ENCODE measurements around the gene LAMC2. TPM values are rescaled to one million over a fixed set of nuclear protein-coding genes. Genes with fewer than 3 reads are reported as not detected.

LAMC2 gene
- total and polyA plus RNA-seq, 9 of the 15 experiments (the other 6 are each of a cell fraction or from before 2014, with no cell fraction given), result 0.02 to 0.03 TPM; not detected in 7

DNA sequence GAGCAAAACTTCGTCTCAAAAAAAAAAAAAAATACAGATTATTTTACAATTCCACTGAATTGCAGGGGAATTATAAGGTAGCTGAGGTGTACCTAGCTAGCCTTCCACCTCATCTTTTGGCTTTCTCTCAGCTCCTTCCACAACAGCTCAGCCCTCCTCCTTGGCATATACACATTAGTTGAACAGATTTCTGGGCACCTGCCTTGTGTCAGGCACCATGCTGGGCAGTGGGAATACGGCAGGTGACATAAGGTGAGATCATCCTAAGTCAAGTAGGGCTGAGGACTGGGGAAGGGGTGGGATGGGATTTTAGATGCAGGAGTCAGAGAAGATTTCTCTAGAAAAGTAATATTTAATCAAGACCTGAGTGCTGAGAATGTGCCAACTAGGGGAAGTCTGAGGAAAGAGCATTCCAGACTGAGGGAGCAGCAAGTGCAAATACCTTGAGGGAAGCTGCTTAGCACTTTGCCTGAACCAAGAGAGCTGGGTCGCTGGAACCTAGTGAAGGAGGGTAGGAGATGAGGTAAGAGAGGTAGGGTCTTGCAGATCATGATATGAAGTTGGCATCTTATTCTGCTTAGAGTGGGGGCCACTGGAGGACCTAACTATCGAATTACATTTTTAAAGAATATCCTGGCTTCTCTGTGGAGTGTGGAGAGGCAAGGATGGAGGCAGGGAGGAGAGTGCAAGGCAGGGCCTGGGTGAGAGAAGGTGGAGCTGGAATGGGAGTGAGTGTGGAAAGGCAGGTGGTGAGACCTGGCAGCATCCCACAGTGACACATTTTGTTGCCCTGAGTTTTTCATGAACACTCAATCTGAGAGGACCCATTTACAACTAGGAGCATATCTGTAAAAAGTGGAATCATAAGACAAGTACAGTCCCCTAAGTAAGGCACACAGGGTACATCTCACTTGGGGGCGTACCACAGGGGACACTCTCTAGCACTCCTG, 28.2 kb downstream of the LAMC2 start:
- H3K4me1 ChIP-seq (replicated peaks in 1 of 2; ENCODE audit: control insufficient read depth in 2 of 2, insufficient read depth in 2 of 2, low read length in 2 of 2), result peaks cover 0 to 8% of the 10 kb centered on the region in 2 experiments; a peak in 2 of 5 replicates
- H3K27ac ChIP-seq (ENCODE audit: extremely low read depth, low read depth, low read length), result no peak overlapping the region
- in situ Hi-C loops (cut with MboI) (no loop called here), intact Hi-C loops (cut with micrococcal nuclease) (no loop called here)
- peaks cover 0 to 26% of the 10 kb centered on the region in 2 experiments; a peak in 3 of 5 replicates for H3K27me3 ChIP-seq (ENCODE audit: control insufficient read depth in 2 of 2, insufficient read depth in 2 of 2, low read length in 2 of 2)
- no peaks in the 10 kb centered on the region for H3K36me3 ChIP-seq (ENCODE audit: control insufficient read depth, insufficient read depth, low read length)
- H4K20me1 ChIP-seq (replicated peaks; ENCODE audit: control insufficient read depth, insufficient read depth, low read length), result no peaks in the 10 kb centered on the region
- TF ChIP-seq, protein P1, sequence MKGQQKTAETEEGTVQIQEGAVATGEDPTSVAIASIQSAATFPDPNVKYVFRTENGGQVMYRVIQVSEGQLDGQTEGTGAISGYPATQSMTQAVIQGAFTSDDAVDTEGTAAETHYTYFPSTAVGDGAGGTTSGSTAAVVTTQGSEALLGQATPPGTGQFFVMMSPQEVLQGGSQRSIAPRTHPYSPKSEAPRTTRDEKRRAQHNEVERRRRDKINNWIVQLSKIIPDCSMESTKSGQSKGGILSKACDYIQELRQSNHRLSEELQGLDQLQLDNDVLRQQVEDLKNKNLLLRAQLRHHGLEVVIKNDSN (CRISPR knock-in tag; IDR thresholded peaks at IDR 0.05), result no peak
- TF ChIP-seq EZH2 (IDR thresholded peaks at IDR 0.05; ENCODE audit: borderline replicate concordance, low read depth, low read length) (no peak), MYNN (IDR thresholded peaks at IDR 0.05) (no peak), MYNN (CRISPR knock-in tag; IDR thresholded peaks at IDR 0.05) (no peak), HEY1 (CRISPR knock-in tag; IDR thresholded peaks at IDR 0.05; ENCODE audit: borderline replicate concordance) (no peak), CHD2 (IDR thresholded peaks at IDR 0.05; ENCODE audit: low read depth, low read length) (no peak), NR1H2 (CRISPR knock-in tag; IDR thresholded peaks at IDR 0.05) (no peak)
- TF ChIP-seq, protein P2, sequence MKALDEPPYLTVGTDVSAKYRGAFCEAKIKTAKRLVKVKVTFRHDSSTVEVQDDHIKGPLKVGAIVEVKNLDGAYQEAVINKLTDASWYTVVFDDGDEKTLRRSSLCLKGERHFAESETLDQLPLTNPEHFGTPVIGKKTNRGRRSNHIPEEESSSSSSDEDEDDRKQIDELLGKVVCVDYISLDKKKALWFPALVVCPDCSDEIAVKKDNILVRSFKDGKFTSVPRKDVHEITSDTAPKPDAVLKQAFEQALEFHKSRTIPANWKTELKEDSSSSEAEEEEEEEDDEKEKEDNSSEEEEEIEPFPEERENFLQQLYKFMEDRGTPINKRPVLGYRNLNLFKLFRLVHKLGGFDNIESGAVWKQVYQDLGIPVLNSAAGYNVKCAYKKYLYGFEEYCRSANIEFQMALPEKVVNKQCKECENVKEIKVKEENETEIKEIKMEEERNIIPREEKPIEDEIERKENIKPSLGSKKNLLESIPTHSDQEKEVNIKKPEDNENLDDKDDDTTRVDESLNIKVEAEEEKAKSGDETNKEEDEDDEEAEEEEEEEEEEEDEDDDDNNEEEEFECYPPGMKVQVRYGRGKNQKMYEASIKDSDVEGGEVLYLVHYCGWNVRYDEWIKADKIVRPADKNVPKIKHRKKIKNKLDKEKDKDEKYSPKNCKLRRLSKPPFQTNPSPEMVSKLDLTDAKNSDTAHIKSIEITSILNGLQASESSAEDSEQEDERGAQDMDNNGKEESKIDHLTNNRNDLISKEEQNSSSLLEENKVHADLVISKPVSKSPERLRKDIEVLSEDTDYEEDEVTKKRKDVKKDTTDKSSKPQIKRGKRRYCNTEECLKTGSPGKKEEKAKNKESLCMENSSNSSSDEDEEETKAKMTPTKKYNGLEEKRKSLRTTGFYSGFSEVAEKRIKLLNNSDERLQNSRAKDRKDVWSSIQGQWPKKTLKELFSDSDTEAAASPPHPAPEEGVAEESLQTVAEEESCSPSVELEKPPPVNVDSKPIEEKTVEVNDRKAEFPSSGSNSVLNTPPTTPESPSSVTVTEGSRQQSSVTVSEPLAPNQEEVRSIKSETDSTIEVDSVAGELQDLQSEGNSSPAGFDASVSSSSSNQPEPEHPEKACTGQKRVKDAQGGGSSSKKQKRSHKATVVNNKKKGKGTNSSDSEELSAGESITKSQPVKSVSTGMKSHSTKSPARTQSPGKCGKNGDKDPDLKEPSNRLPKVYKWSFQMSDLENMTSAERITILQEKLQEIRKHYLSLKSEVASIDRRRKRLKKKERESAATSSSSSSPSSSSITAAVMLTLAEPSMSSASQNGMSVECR (CRISPR knock-in tag; IDR thresholded peaks at IDR 0.05), result no peak
- TF ChIP-seq, protein P3, sequence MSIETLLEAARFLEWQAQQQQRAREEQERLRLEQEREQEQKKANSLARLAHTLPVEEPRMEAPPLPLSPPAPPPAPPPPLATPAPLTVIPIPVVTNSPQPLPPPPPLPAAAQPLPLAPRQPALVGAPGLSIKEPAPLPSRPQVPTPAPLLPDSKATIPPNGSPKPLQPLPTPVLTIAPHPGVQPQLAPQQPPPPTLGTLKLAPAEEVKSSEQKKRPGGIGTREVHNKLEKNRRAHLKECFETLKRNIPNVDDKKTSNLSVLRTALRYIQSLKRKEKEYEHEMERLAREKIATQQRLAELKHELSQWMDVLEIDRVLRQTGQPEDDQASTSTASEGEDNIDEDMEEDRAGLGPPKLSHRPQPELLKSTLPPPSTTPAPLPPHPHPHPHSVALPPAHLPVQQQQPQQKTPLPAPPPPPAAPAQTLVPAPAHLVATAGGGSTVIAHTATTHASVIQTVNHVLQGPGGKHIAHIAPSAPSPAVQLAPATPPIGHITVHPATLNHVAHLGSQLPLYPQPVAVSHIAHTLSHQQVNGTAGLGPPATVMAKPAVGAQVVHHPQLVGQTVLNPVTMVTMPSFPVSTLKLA (conservative IDR thresholded peaks at IDR 0.05), result no peak
- TF ChIP-seq, protein P4, sequence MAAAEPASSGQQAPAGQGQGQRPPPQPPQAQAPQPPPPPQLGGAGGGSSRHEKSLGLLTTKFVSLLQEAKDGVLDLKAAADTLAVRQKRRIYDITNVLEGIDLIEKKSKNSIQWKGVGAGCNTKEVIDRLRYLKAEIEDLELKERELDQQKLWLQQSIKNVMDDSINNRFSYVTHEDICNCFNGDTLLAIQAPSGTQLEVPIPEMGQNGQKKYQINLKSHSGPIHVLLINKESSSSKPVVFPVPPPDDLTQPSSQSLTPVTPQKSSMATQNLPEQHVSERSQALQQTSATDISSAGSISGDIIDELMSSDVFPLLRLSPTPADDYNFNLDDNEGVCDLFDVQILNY (CRISPR knock-in tag; IDR thresholded peaks at IDR 0.05), result no peak
- TF ChIP-seq, protein P5, sequence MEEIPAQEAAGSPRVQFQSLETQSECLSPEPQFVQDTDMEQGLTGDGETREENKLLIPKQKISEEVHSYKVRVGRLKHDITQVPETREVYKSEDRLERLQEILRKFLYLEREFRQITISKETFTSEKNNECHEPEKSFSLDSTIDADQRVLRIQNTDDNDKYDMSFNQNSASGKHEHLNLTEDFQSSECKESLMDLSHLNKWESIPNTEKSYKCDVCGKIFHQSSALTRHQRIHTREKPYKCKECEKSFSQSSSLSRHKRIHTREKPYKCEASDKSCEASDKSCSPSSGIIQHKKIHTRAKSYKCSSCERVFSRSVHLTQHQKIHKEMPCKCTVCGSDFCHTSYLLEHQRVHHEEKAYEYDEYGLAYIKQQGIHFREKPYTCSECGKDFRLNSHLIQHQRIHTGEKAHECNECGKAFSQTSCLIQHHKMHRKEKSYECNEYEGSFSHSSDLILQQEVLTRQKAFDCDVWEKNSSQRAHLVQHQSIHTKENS (CRISPR knock-in tag; IDR thresholded peaks at IDR 0.05), result no peak
- ATAC-seq, result no peak
- no peak overlapping the region for H2AFZ ChIP-seq (ENCODE audit: low read depth, low read length)
- no peaks in the 10 kb centered on the region for H3K9me3 ChIP-seq (replicated peaks; ENCODE audit: control insufficient read depth, insufficient read depth, low read depth, low read length)
- H3K4me2 ChIP-seq (ENCODE audit: insufficient read depth, low read length), result no peak overlapping the region
- ChIA-PET CTCF (ENCODE audit: low intra/inter-chr PET ratio) (interaction anchor here (0.7 kb wide), 1 partner anchor 1380 kb away, joined by 8 read pairs; no protein-coding TSS in a partner anchor), POLR2A (no interaction called here)
- H3K9me1 ChIP-seq (ENCODE audit: control insufficient read depth, insufficient read depth, low read length), result no peaks in the 10 kb centered on the region
- no peak for DNase-seq (ENCODE audit: extremely low read depth in 1 of 4, low spot score in 3 of 4)
- no peak overlapping the region for H3K9ac ChIP-seq (ENCODE audit: insufficient read depth in 1 of 2, low read depth in 2 of 2, low read length in 2 of 2)
- no peak for FAIRE-seq
- no peaks in the 10 kb centered on the region for H3K79me2 ChIP-seq (ENCODE audit: control insufficient read depth, insufficient read depth, low read length)
- H3K4me3 ChIP-seq, result no peak overlapping the region
- no TSS peak for BruUV-seq (replicated peaks)
- WGBS (ENCODE audit: insufficient coverage, low coverage, missing lambda C conversion rate), result 0% methylated on average over 5 of the region's 5 CpGs
